ENCODE data around the gene FADS3. TPM values are rescaled to one million over a fixed set of nuclear protein-coding genes. Genes with fewer than 3 reads are reported as not detected.

Gene FADS3
- total and polyA plus RNA-seq, 2 donors from 2014 or later = 20.5 to 58.2 TPM

GRCh38 chr11:61868571-61869428 lies 22.5 kb downstream of the FADS3 start:
- H3K4me1 ChIP-seq (ENCODE audit: control insufficient read depth in 2 of 3, insufficient read depth in 2 of 3, low read depth in 1 of 3, low read length in 3 of 3) = peaks cover 0 to 5% (median 0%) of the 10 kb centered on the region in 3 donors
- TF ChIP-seq CTCF (IDR thresholded peaks at IDR 0.05; ENCODE audit: borderline replicate concordance, extremely low read depth, insufficient read depth) = no peak
- no peaks in the 10 kb centered on the region for H3K36me3 ChIP-seq (ENCODE audit: control insufficient read depth in 2 of 3, insufficient read depth in 3 of 3, low read length in 3 of 3)
- intact Hi-C loops (cut with DNase I) = no loop called here
- H3K9me3 ChIP-seq (ENCODE audit: control insufficient read depth in 2 of 3, insufficient read depth in 1 of 3, low read length in 3 of 3) = no peaks in the 10 kb centered on the region
- no peak overlapping the region for H3K9ac ChIP-seq (ENCODE audit: low read length in 3 of 3)
- no peak for FAIRE-seq
- H3K27ac ChIP-seq (ENCODE audit: low read depth in 2 of 2, low read length in 2 of 2) = no peak overlapping the region
- DNase-seq = peak in 1 of 5 donors; percentile 71
- H3K27me3 ChIP-seq (ENCODE audit: control insufficient read depth, insufficient read depth, low read length) = no peaks in the 10 kb centered on the region
- no peak overlapping the region for H3K4me3 ChIP-seq (ENCODE audit: low read length in 3 of 3)

DNA sequence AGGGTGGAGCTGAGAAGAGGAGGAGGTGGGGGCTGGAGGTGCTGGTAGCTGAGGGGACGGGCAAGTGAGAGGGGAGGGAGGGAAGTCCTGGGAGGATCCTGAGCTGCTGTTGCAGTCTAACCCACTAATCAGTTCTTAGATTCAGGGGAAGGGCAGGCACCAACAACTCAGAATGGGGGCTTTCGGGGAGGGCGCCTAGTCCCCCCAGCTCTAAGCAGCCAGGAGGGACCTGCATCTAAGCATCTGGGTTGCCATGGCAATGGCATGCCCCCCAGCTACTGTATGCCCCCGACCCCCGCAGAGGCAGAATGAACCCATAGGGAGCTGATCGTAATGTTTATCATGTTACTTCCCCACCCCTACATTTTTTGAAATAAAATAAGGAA lies 24.4 kb downstream of the FADS3 start:
- H3K36me3 ChIP-seq (ENCODE audit: control insufficient read depth in 2 of 3, insufficient read depth in 3 of 3, low read length in 3 of 3) = no peaks in the 10 kb centered on the region
- H3K4me3 ChIP-seq (ENCODE audit: low read length in 3 of 3) = no peak overlapping the region
- TF ChIP-seq CTCF (IDR thresholded peaks at IDR 0.05; ENCODE audit: borderline replicate concordance, extremely low read depth, insufficient read depth) = no peak
- H3K4me1 ChIP-seq (ENCODE audit: control insufficient read depth in 2 of 3, insufficient read depth in 2 of 3, low read depth in 1 of 3, low read length in 3 of 3) = peaks cover 0 to 5% (median 0%) of the 10 kb centered on the region in 3 donors
- intact Hi-C loops (cut with DNase I) = no loop called here
- FAIRE-seq (no peak), DNase-seq (no peak)
- H3K27ac ChIP-seq (ENCODE audit: low read depth in 2 of 2, low read length in 2 of 2) = no peak overlapping the region
- H3K27me3 ChIP-seq (ENCODE audit: control insufficient read depth, insufficient read depth, low read length) = no peaks in the 10 kb centered on the region
- H3K9ac ChIP-seq (ENCODE audit: low read length in 3 of 3) = no peak overlapping the region
- no peaks in the 10 kb centered on the region for H3K9me3 ChIP-seq (ENCODE audit: control insufficient read depth in 2 of 3, insufficient read depth in 1 of 3, low read length in 3 of 3)

GRCh38 chr11:61866231-61866957 lies 25.0 kb downstream of the FADS3 start:
- Histone ChIP-seq H3K9ac (ENCODE audit: low read length in 3 of 3) (no peak overlapping the region), H3K36me3 (ENCODE audit: control insufficient read depth in 2 of 3, insufficient read depth in 3 of 3, low read length in 3 of 3) (no peaks in the 10 kb centered on the region), H3K27ac (ENCODE audit: low read depth in 2 of 2, low read length in 2 of 2) (no peak overlapping the region), H3K4me1 (ENCODE audit: control insufficient read depth in 2 of 3, insufficient read depth in 2 of 3, low read depth in 1 of 3, low read length in 3 of 3) (peaks cover 0 to 3% (median 0%) of the 10 kb centered on the region in 3 donors), H3K27me3 (ENCODE audit: control insufficient read depth, insufficient read depth, low read length) (no peaks in the 10 kb centered on the region), H3K9me3 (ENCODE audit: control insufficient read depth in 2 of 3, insufficient read depth in 1 of 3, low read length in 3 of 3) (no peaks in the 10 kb centered on the region), H3K4me3 (ENCODE audit: low read length in 3 of 3) (no peak overlapping the region)
- no peak for FAIRE-seq
- intact Hi-C loops (cut with DNase I) = no loop called here
- DNase-seq = no peak
- no peak for TF ChIP-seq CTCF (IDR thresholded peaks at IDR 0.05; ENCODE audit: borderline replicate concordance, extremely low read depth, insufficient read depth)

All from kidney (tissue), 14 donors.